HepG2 (cell line): ENCODE measurements around the gene JMJD4. TPM values are rescaled to one million over a fixed set of nuclear protein-coding genes. Genes with fewer than 3 reads are reported as not detected.

Experiments used
- ATAC-seq: fragments of 200-7000 bp; cut with Tn5 transposase; 3 replicates; pipeline ENCODE4 v1.9.1; 2020; ENCODE audit warnings: mild to moderate bottlenecking, moderate library complexity
- BruUV-seq: library from RNA; stranded (reverse); fragments of 400-500 nt; replicated peaks from 2 replicates; lab custom pipeline; 2021; lab: Mats Ljungman, UMichigan
- CTCF ChIA-PET: fragments of 300-600 bp; formaldehyde crosslinking; extraction: SDS; loops from one replicate; lab custom pipeline; 2021; ENCODE audit warnings: low total read pairs, inconsistent platforms, low intra/inter-chr PET ratio; lab: Yijun Ruan, JAX
- POLR2A ChIA-PET: fragments of 350-600 bp; sonication (Branson Sonifier 250); formaldehyde crosslinking; loops from one replicate; lab custom pipeline; 2020; ENCODE audit warnings: antibody characterized with exemption, inconsistent platforms; lab: Yijun Ruan, JAX
- DNase-seq: peaks from one replicate; pipeline ENCODE4 v3.0.0-alpha.2; 2015; ENCODE audit warnings: low spot score
- FAIRE-seq: peaks from 3 replicates; lab custom pipeline; 2011; peaks lifted over from hg19 to GRCh38; lab: Jason Lieb, UNC
- H2AFZ ChIP-seq: one replicate; pipeline ENCODE4 v1.6.1; 2011; ENCODE audit warnings: low read length, inconsistent platforms
- H3K27ac ChIP-seq: fragments of 300-600 bp; 3 replicates; pipeline ENCODE4 v1.8.0; 2011; ENCODE audit warnings: mixed run types, mild to moderate bottlenecking, mixed read lengths, low read length, inconsistent platforms; ENCODE audit not compliant: insufficient read depth; ENCODE audit errors: extremely low read length
- H3K27me3 ChIP-seq, 2 experiments: fragments of 200-600 bp in 1 of 2; 2 replicates in 1 of 2; 3 replicates in 1 of 2; pipeline versions ENCODE4 v1.6.0 to v1.8.0; 2011; ENCODE audit warnings: low read length in 2 of 2, mild to moderate bottlenecking in 2 of 2, moderate library complexity in 2 of 2, inconsistent platforms in 1 of 2; ENCODE audit not compliant: insufficient read depth in 2 of 2, control insufficient read depth in 1 of 2
- H3K36me3 ChIP-seq, 2 experiments: fragments of 200-600 bp in 1 of 2; replicated peaks in 1 of 2; 2 replicates in 1 of 2; 3 replicates in 1 of 2; pipeline versions ENCODE4 v1.5.1 to v1.8.0; 2011; ENCODE audit warnings: low read length in 2 of 2, inconsistent platforms in 1 of 2; ENCODE audit not compliant: insufficient read depth in 2 of 2, control insufficient read depth in 1 of 2
- H3K4me1 ChIP-seq: 2 replicates; pipeline ENCODE4 v1.5.1; 2012; ENCODE audit warnings: low read length, inconsistent platforms; ENCODE audit not compliant: insufficient read depth
- H3K4me2 ChIP-seq: 2 replicates; pipeline ENCODE4 v1.6.0; 2011; ENCODE audit warnings: low read depth, low read length, inconsistent platforms
- H3K4me3 ChIP-seq, 3 experiments: fragments of 200-600 bp in 1 of 3; sonication (generic), shearing (Covaris generic) in 1 of 3; replicated peaks in 1 of 3; 2 replicates each; pipeline ENCODE4 v1.5.1; 2011 to 2016; ENCODE audit warnings: low read length in 3 of 3, inconsistent platforms in 2 of 3, low read depth in 2 of 3, mild to moderate bottlenecking in 2 of 3, control low read depth in 1 of 3, mixed read lengths in 1 of 3; ENCODE audit not compliant: insufficient read depth in 1 of 3
- H3K79me2 ChIP-seq: one replicate; pipeline ENCODE4 v1.6.1; 2011; ENCODE audit warnings: low read length, inconsistent platforms; ENCODE audit not compliant: insufficient read depth
- H3K9ac ChIP-seq: 2 replicates; pipeline ENCODE4 v1.6.0; 2011; ENCODE audit warnings: mild to moderate bottlenecking, low read depth, low read length, inconsistent platforms; ENCODE audit not compliant: insufficient read depth
- H3K9me3 ChIP-seq: 2 replicates; pipeline ENCODE4 v1.5.1; 2012; ENCODE audit warnings: mild to moderate bottlenecking, low read length
- H4K20me1 ChIP-seq: 2 replicates; pipeline ENCODE4 v1.6.0; 2011; ENCODE audit warnings: inconsistent platforms, mild to moderate bottlenecking, low read length, moderate library complexity; ENCODE audit not compliant: insufficient read depth
- ARID4A ChIP-seq: sonication (generic); formaldehyde crosslinking; IDR thresholded peaks from 2 replicates; pipeline ENCODE4 v1.5.0; 2020; ENCODE audit warnings: mild to moderate bottlenecking, missing genetic modification reagents, borderline replicate concordance
- ARNT ChIP-seq: fragments of 450-650 bp; IDR thresholded peaks from 2 replicates; pipeline ENCODE4 v1.6.1; 2017
- FOXM1 ChIP-seq: sonication (generic); formaldehyde crosslinking; IDR thresholded peaks from 2 replicates; pipeline ENCODE4 v1.5.0; 2020; ENCODE audit warnings: missing genetic modification reagents
- HNF1A ChIP-seq, 2 experiments: sonication (generic) in 1 of 2; formaldehyde crosslinking in 1 of 2; IDR thresholded peaks; 2 replicates each; pipeline versions ENCODE4 v1.4.0 to v1.6.1; 2016 to 2020; ENCODE audit warnings: borderline replicate concordance in 1 of 2, low read depth in 1 of 2, mild to moderate bottlenecking in 1 of 2, missing genetic modification reagents in 1 of 2
- HOXD1 ChIP-seq: sonication (generic); formaldehyde crosslinking; IDR thresholded peaks from 2 replicates; pipeline ENCODE4 v1.5.0; 2020; ENCODE audit warnings: missing genetic modification reagents
- RXRA ChIP-seq: sonication (generic); formaldehyde crosslinking; IDR thresholded peaks from 2 replicates; pipeline ENCODE4 v1.5.1; 2020; ENCODE audit warnings: missing genetic modification reagents
- SAFB2 ChIP-seq: sonication (generic); formaldehyde crosslinking; IDR thresholded peaks from 2 replicates; pipeline ENCODE4 v1.5.1; 2020; ENCODE audit warnings: missing genetic modification reagents, low read depth, mild to moderate bottlenecking, borderline replicate concordance
- SMYD3 ChIP-seq: sonication (generic); formaldehyde crosslinking; IDR thresholded peaks from 2 replicates; pipeline ENCODE4 v1.8.1; 2023; ENCODE audit warnings: mild to moderate bottlenecking, missing genetic modification reagents
- TAF15 ChIP-seq: fragments of 200-400 bp; formaldehyde crosslinking; IDR thresholded peaks from one replicate; pipeline ENCODE4 v1.6.1; 2018; ENCODE audit warnings: mild to moderate bottlenecking, low read depth, low read length; ENCODE audit not compliant: poor library complexity, severe bottlenecking
- ZBTB1 ChIP-seq: sonication (generic); formaldehyde crosslinking; IDR thresholded peaks from 2 replicates; pipeline ENCODE4 v1.4.0; 2020; ENCODE audit warnings: missing genetic modification reagents, borderline replicate concordance
- ZNF451 ChIP-seq: sonication (generic); formaldehyde crosslinking; IDR thresholded peaks from 2 replicates; pipeline ENCODE4 v1.5.0; 2020; ENCODE audit warnings: mild to moderate bottlenecking, missing genetic modification reagents
- ZNF607 ChIP-seq: sonication (generic); formaldehyde crosslinking; IDR thresholded peaks from 2 replicates; pipeline ENCODE4 v1.5.1; 2020; ENCODE audit warnings: missing genetic modification reagents, mild to moderate bottlenecking, borderline replicate concordance
- ZNF878 ChIP-seq: sonication (generic); formaldehyde crosslinking; IDR thresholded peaks from 2 replicates; pipeline ENCODE4 v1.8.1; 2023; ENCODE audit warnings: mild to moderate bottlenecking, missing genetic modification reagents, moderate library complexity
- WGBS: methylation state at CpG from one replicate; pipeline ENCODE4 v1.1.6; 2017; ENCODE audit warnings: low lambda C conversion rate; 5-methylcytosine and 5-hydroxymethylcytosine counted together
- in situ Hi-C: cut with HindIII; loops from 2 replicates; pipeline ENCODE4 v1.10.0; 2017; ENCODE audit warnings: low pct_unique_long_range_greater_than_20kb; ENCODE audit not compliant: extremely low pct_ligation_motif_present
- intact Hi-C: fragments of 100-400 bp; cut with micrococcal nuclease; formaldehyde crosslinking; loops from one replicate; pipeline ENCODE4 v1.10.0; 2022; ENCODE audit not compliant: unreplicated experiment
- polyA plus RNA-seq, 8 experiments: library from polyadenylated mRNA; depleted of rRNA in 3 of 8; stranded (reverse) in 7 of 8; unstranded in 1 of 8; fragments of >200 nt; fragmentation: Illumina TruSeq in 4 of 8; extraction: Trizol in 4 of 8; gene quantifications; 2 replicates each; pipeline versions ENCODE4 v1.2.1 to v1.2.3, GENCODE V29; 2011 to 2016; ENCODE audit warnings: low read depth in 4 of 8, missing spikeins in 1 of 8, mixed read lengths in 1 of 8; ENCODE audit not compliant: insufficient read depth in 1 of 8
- total RNA-seq, 5 experiments: library from RNA; depleted of rRNA; stranded (reverse); fragments of >200 nt; fragmentation: Illumina TruSeq; extraction: Trizol; gene quantifications; 2 replicates each; pipeline ENCODE4 v1.2.3, GENCODE V29; 2016; ENCODE audit warnings: low read depth in 1 of 5

JMJD4 gene
- total and polyA plus RNA-seq, 2 of the 13 experiments (the other 11 are each of a cell fraction or from before 2014, with no cell fraction given), result 10.2 to 29.0 TPM

GRCh38 chr1:227777646-227778045, 42.5 kb upstream of the JMJD4 start:
- WGBS, result 93% methylated on average over 4 of the region's 4 CpGs
- no peak overlapping the region for H2AFZ ChIP-seq
- CTCF ChIA-PET, result no interaction called here
- H3K9me3 ChIP-seq, result no peaks in the 10 kb centered on the region
- H4K20me1 ChIP-seq, result no peaks in the 10 kb centered on the region
- no peaks in the 10 kb centered on the region for H3K27me3 ChIP-seq
- peaks cover 9 to 14% of the 10 kb centered on the region in 2 experiments; a peak in 3 of 5 replicates for H3K36me3 ChIP-seq
- no TSS peak for BruUV-seq
- no peak overlapping the region for H3K4me2 ChIP-seq
- H3K4me1 ChIP-seq, result no peaks in the 10 kb centered on the region
- no peak for ATAC-seq
- no peaks in the 10 kb centered on the region for H3K79me2 ChIP-seq
- intact Hi-C loops (no loop called here), in situ Hi-C loops (no loop called here)
- H3K4me3 ChIP-seq, result no peak overlapping the region
- no peak for FAIRE-seq
- no peak overlapping the region for H3K27ac ChIP-seq
- no peak overlapping the region for H3K9ac ChIP-seq
- no peak for DNase-seq
- POLR2A ChIA-PET, result no interaction called here
- TF ChIP-seq ARNT, result no peak
- TF ChIP-seq RXRA (CRISPR knock-in tag), result no peak
- TF ChIP-seq ZNF451 (CRISPR knock-in tag), result no peak
- no peak for TF ChIP-seq ZNF878 (CRISPR knock-in tag)
- TF ChIP-seq ZNF607, result no peak
- no peak for TF ChIP-seq SAFB2 (CRISPR knock-in tag)
- no peak for TF ChIP-seq ZBTB1 (CRISPR knock-in tag)
- TF ChIP-seq ARID4A (CRISPR knock-in tag), result no peak
- no peak for TF ChIP-seq HNF1A (IDR thresholded peaks at IDR 0.05; ENCODE audit: low read depth)
- TF ChIP-seq HNF1A (CRISPR knock-in tag; IDR thresholded peaks at IDR 0.05; ENCODE audit: borderline replicate concordance), result no peak
- TF ChIP-seq HOXD1 (CRISPR knock-in tag), result no peak
- TF ChIP-seq TAF15, result no peak
- TF ChIP-seq SMYD3 (CRISPR knock-in tag), result no peak
- TF ChIP-seq FOXM1 (CRISPR knock-in tag), result no peak
